Stimulated activated CD4-positive, alpha-beta T cell treated with anti-CD3 and anti-CD28 coated beads, Interleukin-12 subunit alpha, Interleukin-12 subunit beta, amount 100 ng/mL, for 48 hours (primary cell): ENCODE measurements around the gene CD209.

ENCODE experiments used
- DNase-seq, 3 donors: peaks; one replicate each; pipeline ENCODE4 v3.0.0-alpha.2; 2020; ENCODE audit warnings: low read depth in 2 of 3, low spot score in 1 of 3

The CD209 gene

DNA sequence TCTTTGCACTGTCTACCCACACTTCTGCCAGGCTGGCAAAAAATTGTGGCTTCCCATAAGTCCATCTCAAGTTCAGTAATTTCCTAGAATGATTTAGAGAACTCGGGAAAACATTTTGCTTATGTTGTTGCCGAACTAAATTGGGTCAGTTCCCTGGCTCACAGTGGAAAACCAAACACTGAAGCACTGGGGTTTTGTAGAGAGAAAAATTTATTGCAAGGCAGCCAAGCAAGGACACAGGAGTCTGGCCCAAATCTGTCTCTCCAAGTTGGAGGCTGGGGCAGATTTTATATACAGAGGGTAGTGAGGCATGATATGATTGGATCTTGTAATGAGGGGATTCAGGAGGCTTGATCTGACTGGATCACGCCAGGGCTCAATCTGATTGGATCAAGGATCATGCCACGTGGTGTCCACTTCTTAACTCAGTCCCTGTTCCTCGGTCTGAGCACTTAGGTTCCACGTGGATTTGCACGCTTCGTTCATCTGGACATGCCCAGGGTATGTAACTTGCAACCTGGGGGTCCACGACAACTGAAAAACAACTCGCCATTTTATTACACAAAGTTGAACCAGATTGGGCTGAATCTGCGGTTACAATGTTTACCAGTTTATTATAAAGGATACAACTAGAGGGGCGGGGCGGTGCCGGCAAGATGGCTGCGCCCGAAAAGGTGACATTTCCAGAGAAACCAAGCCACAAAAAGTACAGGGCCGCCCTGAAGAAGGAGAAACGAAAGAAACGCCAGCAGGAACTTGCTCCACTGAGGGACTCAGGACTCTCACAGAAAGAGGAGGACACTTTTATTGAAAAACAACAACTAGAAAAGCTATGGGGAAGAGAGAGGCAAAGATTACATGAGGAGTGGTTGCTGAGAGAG, 7.3 kb downstream of the CD209 start:
- no peak for DNase-seq

DNA sequence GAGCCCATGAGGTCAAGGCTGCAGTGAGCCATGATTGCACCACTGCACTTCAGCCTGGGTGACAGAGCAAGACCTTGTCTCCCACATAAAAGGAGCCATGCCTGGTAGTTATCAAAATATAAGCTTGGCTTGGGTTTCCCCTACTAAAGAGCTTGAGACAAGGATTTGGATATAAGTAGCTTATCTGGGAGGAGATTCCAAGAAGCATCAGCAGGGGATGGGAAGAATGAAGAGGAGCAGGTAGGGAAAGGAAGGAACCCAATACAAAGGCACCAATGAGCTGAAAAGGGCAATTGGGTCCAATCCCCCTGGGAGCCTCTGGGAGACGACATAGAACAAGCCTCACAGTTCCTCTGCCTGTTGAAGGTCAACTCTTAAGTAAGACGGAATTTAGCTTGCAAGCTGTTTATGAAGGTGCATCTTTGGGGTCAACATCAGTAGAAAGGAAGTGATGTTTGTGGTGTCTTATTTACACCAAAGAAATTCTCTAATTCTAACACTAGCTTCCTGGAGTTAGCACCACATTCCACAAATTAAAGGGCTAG, 8.1 kb downstream of the CD209 start:
- no peak for DNase-seq

DNA sequence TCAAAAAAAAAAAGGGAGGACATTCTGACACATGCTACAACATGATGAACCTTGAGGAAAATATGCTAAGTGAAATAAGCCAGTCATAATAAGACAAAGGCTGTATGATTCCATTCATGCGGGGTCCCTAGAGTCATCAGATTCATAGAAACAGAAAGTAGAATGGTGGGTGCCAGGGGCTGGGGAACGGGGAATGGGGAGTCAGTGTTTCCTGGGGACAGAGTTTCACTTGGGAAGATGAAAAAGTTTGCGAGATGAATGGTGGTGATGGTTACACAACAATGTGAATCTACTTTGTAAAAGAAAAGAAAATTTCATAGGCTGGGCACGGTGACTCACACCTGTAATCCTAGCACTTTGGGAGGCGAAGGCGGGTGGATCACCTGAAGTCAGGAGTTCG, 9.3 kb downstream of the CD209 start:
- DNase-seq = peak; percentile 25 to 61 (median 45)

DNA sequence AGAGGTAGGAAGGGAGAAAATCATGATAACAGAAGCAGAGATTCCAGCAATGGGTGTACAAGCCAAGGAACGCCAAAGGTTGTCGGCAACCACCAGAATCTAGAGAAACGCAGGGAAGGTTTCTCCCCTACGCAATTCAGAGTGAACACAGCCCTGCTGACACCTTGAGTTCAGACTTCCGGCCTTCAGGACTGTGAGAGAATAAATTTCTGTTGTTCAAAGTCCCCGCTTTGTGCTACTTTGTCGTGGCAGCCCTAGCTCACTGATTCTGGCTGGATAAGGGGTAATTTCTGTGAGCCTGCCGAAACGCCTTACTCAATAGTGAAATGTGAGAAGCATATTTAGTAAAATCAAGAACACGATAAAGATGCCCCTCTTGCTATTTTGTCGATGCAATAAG, 10.1 kb downstream of the CD209 start:
- DNase-seq = no peak

DNA sequence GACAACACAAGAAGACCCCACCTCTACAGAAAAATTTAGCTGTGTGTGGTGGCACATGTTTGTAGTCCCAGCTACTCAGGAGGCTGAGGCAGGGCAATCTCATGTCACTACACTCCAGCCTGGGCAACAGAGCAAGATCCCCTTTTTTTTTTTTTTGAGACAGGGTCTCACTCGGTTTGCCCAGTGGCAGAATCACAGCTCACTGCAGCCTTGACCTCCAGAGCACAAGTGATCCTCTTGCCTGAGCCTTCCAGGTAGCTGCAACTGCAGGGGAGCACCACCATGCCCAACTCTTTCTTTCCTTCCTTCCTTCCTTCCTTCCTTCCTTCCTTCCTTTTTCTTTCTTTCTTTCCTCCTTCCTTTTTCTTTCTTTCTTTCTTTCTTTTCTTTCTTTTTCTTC, 11.2 kb downstream of the CD209 start:
- no peak for DNase-seq

DNA sequence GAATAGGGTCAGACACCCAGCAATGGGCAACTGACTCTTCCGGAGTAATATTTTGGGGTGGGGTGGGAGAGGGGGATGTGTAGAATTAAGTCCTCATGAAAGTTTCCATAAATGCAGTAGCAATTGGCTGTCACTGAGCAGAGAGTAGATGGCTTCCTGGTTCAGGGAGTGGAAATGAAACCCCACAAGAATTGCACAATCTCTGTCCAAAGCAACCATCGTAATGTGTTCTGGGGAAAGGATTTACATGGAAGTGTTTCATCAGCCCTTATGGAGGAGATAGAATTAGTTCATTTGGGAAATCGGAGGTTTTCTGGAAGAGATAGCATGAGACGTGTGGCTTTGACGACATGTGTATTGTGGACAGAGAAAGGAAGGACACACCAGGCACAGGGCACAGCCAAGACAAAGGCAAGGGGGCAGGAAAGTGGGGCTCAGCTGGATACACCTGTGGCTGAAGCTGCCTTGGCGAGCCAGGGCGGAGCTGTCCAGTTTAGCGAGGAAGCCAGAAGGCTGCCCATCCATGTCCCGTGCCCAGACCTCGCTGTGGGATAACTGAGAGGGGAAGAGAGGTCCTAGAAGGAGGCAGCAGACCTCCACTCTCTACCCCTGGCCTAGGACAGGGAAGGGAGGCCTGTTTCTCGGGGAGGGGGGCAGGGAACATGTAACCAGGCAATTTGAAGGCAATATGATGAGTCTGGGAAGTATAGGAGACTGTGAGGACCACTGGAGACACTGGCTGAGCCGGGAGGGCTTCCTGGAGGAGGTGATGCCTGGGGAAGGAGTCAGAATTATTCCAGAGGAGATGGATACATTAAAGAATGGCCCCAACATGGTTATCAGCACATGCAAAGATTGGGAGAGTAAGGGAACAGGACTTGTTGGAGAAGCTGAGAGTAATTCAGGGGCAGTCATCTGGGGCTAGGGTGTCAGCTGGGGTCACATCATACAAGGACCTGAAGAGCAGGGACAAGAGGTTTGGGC, 12.8 kb downstream of the CD209 start:
- no peak for DNase-seq

DNA sequence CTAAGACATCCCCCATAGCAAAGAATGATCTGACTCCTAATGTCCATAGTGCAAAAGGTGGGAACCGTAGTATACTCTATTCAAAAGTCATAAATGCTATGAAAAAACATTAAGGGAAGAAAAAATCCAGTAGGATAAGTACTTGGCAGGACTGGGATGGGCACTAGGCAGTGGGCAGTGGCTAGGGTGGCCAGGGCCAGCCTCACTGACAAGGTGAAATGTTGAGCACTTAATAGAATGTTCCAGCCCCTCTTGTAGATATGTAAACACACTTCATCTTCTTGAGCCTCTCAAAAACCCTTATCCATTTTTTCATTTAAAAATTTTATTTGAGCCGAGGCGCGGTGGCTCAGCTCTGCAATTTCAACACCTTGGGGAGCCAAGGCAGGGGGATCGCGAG, 14.0 kb downstream of the CD209 start:
- no peak for DNase-seq

DNA sequence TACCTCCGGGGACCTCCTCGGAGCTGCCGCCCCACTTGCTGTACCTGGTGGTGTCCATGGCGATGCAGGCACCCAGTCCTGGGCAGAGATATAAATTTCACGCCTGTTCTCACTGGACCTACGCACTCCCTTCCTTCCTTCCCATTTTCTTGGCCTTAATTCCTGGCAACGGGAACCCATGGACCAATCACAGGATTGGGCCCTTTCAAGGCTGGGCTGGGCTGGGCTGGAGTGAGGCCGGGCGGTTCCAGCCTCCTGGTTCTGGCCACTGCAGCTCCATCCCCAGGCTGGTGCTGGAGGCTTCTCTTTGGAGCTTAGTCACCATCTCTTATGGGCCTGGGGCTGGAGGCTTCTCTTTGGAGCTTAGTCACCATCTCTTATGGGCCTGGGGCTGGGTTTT, 15.3 kb downstream of the CD209 start, which contains the start of gene CLEC4G:
Gene CLEC4G (minus strand): TSS at position 66 of the 400 bp plus-strand sequence. CDS start 8 bp downstream, at position 58.
- no peak for DNase-seq

DNA sequence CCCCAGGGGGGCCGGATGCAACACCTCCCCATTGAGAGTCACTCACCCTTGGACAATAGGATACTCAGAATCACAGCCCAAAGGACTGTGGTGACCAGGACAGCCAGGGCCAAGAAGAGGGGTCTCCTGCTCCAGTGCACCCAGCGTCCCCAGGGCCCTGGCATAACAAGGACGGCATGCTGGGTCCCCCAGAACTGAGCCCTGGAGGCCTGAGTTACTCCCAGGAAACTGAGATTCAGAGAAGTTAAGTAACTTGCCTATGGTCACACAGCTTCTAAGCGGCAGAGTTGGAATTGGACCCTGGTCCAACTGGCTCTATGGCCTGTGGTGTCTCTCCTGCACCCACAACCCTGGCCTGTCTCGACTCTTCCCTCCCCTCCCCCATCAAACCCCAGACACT, 15.7 kb downstream of the CD209 start:
- DNase-seq = no peak

DNA sequence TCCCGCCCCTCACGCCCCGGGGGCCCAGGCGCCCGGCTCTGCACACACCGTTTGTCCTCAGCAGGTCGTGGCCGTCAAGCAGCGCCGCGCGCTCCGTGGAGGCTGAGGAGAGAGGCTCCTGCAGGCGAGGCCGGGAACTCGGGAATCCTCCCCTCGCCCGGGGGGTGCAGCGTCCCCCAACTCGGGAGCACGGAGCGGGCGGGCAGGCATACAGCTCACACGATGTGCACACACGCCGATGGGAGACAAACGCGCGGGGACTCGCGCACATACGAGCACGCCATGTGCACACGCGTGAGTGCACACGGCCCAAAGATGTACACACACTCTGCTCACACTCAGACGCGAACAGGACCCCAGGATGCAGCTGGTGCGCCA, 16.1 kb downstream of the CD209 start:
- no peak for DNase-seq

DNA sequence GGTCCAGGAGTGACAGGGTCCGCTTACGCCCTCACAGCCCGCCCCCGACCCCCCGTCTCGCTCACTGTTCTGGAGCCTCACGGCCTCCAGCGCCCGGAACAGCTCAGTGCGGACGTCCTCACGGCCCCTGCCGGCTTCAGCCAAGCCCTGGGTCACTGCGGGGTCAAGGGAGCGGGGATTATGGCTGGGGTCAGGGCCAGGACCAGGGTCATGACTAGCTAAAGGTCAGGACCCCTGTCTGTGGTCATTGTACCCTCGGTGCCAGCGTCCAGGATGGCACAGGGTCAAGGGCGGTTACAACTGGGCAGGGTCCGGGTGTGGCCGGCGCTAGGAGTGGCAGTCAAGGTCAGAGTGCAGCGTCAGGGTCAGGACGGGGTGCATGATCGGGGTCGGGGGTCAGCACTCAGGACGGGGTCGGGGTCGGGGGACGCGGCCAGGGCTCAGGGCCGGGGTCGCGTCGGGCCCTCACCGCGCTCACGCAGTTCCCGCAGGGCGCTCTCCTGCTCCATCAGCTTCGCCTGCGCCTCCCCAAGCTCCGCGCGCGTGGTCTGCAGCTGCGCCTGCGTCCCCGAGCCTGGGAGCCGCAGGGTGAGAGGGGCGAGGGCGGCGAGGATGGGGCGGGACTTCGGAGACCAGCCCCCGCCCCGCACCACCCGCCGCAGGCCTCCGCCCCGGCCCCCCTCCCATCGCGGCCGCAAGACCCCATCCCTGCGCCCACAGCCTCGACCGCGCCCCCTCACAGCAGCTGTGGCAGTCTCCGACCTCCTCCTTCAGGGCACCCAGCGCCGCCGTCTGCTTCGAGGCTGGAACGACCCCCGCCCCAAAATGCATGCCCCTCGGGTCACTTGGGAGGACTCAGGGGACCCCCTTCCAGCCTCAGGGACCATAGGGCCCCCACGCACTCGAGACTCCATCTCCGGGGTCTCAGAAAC, 16.8 kb downstream of the CD209 start:
- no peak for DNase-seq

DNA sequence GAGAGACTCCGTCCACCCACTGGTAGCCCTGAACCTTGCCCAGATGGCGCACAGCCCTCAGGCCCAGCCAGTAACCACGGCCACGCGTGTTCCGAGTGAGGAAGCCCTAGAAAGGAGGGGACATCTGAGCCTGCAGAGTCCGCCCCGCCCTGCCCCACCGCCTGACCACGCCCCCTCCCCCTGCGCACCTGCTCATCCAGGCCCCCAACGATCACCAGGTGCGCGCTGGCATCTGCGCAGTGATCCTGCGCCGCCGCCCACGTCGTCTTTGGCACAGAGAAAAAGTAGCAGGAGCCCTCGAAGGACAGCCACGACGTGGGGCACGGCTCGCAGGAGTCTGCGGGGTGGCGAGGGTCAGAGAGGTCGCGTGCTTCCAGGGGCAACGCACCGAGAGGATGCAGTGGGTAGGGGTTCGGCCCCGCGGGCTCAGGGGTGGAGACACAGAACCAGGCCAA, 17.5 kb downstream of the CD209 start:
- no peak for DNase-seq

DNA sequence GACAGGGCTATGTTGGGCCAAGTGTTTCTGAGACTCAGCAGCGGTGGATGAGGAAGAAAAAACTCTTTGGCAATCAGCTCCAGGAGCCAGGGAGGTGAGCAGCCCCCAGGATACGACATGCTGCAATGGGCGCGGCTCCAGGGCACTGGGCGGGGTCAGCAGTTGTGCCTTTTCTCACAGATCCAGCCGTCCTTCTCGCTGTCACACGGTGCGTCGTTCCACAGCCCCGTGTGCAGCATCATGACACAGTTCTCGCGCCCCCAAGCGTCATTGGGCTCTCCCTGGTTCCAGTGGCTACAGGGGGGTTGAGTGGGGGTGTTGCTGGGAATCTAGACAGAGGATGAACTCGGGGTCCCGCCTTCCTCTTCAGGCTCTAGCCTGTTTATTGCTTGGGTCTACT, 18.1 kb downstream of the CD209 start:
- no peak for DNase-seq

DNA sequence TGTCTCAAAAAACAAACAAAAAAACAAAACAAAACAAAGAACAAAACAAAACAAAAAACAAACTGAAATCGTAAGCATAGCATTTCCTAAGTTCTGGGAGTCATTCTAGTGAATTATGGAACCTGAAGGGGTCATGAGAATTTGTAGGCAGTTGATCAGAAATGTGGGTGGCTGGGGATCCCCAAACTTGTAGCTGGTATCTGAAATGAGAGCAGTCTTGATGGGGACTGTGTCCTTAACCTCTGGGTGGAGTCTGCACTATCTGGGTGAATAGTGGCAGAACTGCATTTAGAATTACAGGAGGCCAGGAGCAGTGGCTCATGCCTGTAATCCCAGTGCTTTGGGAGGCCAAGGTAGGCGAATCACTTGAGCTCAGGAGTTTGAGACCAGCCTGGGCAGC, 21.5 kb downstream of the CD209 start:
- DNase-seq = no peak

DNA sequence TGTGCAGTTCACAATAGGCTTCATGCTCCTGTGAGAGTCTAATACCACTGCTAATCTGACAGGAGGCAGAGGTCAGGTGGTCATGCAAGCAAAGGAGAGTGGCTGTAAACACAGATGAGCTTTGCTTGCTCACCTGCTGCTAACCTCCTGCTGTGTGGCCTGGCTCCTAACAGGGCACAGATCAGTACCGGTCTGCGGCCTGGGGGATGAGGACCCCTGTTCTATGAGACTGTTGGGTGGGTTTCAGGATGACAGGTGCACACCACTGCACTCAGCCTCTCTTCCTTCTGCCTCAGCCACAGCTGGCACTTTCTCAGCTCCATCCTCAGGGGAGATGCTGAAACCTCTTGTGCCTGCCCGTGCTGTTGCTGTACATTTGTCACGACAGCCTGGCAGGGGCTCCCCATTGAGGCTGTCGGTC, 25.1 kb downstream of the CD209 start:
- DNase-seq = no peak

DNA sequence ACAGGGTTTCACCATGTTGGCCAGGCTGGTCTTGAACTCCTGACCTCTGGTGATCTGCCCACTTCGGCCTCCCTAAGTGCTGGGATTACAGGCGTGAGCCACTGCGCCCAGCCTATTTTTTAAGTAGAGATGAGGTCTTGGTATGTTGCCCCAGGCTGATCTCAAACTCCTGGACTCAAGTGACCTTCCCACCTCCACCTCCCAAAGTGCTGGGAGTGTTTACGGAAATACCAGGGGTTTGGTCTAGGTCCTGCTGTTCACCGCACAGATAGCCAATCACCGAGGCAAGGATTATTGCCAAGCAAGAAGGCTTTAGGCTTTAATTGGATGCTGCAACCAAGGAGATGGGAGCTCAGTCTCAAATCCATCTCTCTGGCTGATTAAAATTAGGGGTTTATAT, 27.0 kb downstream of the CD209 start:
- no peak for DNase-seq

DNA sequence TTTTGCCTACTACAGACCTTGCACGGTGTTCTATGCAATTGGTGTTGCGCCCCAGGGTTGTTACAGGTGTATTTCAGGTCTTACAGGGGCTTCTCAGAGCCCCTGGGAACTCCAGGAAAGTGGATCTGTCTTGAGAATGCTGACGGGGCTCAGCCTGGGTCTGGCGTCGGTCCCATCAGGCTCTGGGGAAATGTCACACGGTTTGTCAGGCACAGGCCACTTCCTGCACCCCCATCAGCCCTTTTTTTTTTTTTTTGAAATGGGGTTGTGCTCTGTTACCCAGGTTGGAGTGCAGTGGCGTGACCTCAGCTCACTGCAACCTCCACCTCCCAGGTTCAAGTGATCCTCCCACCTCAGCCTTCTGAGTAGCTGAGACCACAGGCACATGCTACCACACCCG, 28.7 kb downstream of the CD209 start:
- no peak for DNase-seq

DNA sequence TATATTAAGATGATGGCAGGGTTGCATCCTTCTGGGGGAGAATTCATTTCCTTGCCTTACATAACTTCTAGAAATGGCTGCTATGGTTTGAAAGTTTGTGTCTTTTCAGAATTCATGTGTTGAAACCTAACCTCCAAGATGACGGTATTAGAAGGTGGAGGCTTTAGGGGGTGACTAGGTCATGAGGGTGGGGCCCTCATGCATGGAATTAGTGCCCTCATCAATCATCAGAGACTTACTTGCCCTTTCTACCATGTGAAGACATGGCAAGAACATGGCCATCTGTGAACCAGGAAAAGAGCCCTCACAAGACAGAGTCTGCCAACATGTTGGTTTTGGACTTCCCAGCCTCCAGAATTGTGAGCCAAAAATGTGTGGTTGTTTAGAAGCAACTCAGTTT, 30.6 kb downstream of the CD209 start:
- DNase-seq = no peak

DNA sequence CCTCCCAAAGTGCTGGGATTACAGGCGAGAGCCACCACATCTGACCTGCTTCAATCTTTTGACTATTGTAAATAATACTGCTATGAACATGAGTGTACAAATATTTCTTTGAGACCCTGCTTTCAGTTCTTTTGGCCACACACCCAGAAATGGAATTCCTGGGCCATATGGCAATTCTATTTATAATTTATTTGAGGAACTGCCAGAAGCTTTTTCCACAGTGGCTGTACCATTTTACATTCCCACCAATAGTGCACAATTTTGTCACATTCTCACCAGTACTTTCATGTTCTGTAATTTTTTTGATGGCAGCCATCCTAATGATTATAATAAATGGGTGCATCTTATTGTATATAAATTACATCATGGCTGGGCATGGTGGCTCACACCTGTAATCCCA, 31.7 kb downstream of the CD209 start:
- DNase-seq = no peak

DNA sequence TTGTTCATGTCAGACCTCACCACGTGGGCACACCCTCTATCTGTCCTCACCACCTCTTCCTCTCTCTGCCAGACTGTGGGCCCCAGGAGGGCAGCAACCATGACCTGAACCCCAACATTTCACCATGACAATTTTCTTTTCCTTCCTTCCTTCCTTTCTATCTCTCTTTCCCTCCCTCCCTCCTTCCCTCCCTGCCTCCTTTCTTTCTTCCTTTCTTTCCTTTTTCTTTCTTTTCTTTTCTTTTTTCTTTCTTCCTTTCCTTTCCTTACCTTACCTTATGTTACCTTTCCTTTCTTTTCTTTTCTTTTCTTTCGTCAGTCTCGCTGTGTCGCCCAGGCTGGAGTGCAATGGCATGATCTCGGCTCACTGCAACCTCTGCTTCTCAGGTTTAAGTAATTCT, 36.7 kb downstream of the CD209 start:
- DNase-seq = no peak
